ENCODE results near the gene ZNF81.

GRCh38 chrX:47817897-47818296 lies 18.8 kb upstream of the ZNF81 start:
- TF ChIP-seq JUND (IDR thresholded peaks at IDR 0.05) (no peak), POLR2AphosphoS5 (IDR thresholded peaks at IDR 0.05; ENCODE audit: low read depth, low read length) (no peak), CTCF (IDR thresholded peaks at IDR 0.05 in 2 of 3, conservative IDR thresholded peaks at IDR 0.05 in 1 of 3; ENCODE audit: borderline replicate concordance in 1 of 3, insufficient read depth in 1 of 3, low read depth in 2 of 3, low read length in 2 of 3) (no peak), POLR2A (IDR thresholded peaks at IDR 0.05; ENCODE audit: borderline replicate concordance, extremely low read depth, insufficient read depth, insufficient read length) (no peak), FOSL1 (IDR thresholded peaks at IDR 0.05; ENCODE audit: low read depth) (no peak), CEBPB (IDR thresholded peaks at IDR 0.05; ENCODE audit: low read depth) (no peak), SP1 (IDR thresholded peaks at IDR 0.05; ENCODE audit: low read depth) (no peak), RAD21 (IDR thresholded peaks at IDR 0.05; ENCODE audit: low read depth) (no peak), ZNF274 (IDR thresholded peaks at IDR 0.05; ENCODE audit: low read depth, low read length) (no peak), SIN3A (IDR thresholded peaks at IDR 0.05; ENCODE audit: low read depth) (no peak)

All from HCT116 (cell line).